ENCODE results near the gene TSKU.

TSKU gene

GRCh38 chr11:76844511-76844910 lies 61.4 kb downstream of the TSKU start:
- H3K27ac ChIP-seq (replicated peaks), result no peak overlapping the region
- DNase-seq (ENCODE audit: low read depth in 1 of 2, low spot score in 1 of 2), result no peak
- TF ChIP-seq SPI1 (IDR thresholded peaks at IDR 0.05; ENCODE audit: borderline replicate concordance, low read depth) (no peak), GABPA (IDR thresholded peaks at IDR 0.05; ENCODE audit: low read depth) (no peak), CTCF (IDR thresholded peaks at IDR 0.05; ENCODE audit: insufficient read depth, low read length) (no peak), POLR2AphosphoS5 (IDR thresholded peaks at IDR 0.05; ENCODE audit: low read depth) (no peak)
- TF ChIP-seq, protein P1, sequence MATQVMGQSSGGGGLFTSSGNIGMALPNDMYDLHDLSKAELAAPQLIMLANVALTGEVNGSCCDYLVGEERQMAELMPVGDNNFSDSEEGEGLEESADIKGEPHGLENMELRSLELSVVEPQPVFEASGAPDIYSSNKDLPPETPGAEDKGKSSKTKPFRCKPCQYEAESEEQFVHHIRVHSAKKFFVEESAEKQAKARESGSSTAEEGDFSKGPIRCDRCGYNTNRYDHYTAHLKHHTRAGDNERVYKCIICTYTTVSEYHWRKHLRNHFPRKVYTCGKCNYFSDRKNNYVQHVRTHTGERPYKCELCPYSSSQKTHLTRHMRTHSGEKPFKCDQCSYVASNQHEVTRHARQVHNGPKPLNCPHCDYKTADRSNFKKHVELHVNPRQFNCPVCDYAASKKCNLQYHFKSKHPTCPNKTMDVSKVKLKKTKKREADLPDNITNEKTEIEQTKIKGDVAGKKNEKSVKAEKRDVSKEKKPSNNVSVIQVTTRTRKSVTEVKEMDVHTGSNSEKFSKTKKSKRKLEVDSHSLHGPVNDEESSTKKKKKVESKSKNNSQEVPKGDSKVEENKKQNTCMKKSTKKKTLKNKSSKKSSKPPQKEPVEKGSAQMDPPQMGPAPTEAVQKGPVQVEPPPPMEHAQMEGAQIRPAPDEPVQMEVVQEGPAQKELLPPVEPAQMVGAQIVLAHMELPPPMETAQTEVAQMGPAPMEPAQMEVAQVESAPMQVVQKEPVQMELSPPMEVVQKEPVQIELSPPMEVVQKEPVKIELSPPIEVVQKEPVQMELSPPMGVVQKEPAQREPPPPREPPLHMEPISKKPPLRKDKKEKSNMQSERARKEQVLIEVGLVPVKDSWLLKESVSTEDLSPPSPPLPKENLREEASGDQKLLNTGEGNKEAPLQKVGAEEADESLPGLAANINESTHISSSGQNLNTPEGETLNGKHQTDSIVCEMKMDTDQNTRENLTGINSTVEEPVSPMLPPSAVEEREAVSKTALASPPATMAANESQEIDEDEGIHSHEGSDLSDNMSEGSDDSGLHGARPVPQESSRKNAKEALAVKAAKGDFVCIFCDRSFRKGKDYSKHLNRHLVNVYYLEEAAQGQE (IDR thresholded peaks at IDR 0.05; ENCODE audit: insufficient replicate concordance, low read depth), result no peak
- H3K4me3 ChIP-seq (replicated peaks; ENCODE audit: insufficient read depth, low read length), result no peak overlapping the region
- H3K27me3 ChIP-seq (ENCODE audit: insufficient read depth, poor library complexity, severe bottlenecking), result no peaks in the 10 kb centered on the region

GRCh38 chr11:76845069-76845468 lies 61.9 kb downstream of the TSKU start:
- no peak for DNase-seq (ENCODE audit: low read depth in 1 of 2, low spot score in 1 of 2)
- H3K4me3 ChIP-seq (replicated peaks; ENCODE audit: insufficient read depth, low read length), result no peak overlapping the region
- H3K27me3 ChIP-seq (ENCODE audit: insufficient read depth, poor library complexity, severe bottlenecking), result no peaks in the 10 kb centered on the region
- H3K27ac ChIP-seq (replicated peaks), result no peak overlapping the region
- TF ChIP-seq CTCF (IDR thresholded peaks at IDR 0.05; ENCODE audit: insufficient read depth, low read length) (no peak), POLR2AphosphoS5 (IDR thresholded peaks at IDR 0.05; ENCODE audit: low read depth) (no peak), SPI1 (IDR thresholded peaks at IDR 0.05; ENCODE audit: borderline replicate concordance, low read depth) (no peak), GABPA (IDR thresholded peaks at IDR 0.05; ENCODE audit: low read depth) (no peak)
- TF ChIP-seq, protein P1 (IDR thresholded peaks at IDR 0.05; ENCODE audit: insufficient replicate concordance, low read depth), result no peak

GRCh38 chr11:76846441-76846840 lies 63.3 kb downstream of the TSKU start:
- Histone ChIP-seq H3K4me3 (replicated peaks; ENCODE audit: insufficient read depth, low read length) (no peak overlapping the region), H3K27ac (replicated peaks) (no peak overlapping the region), H3K27me3 (ENCODE audit: insufficient read depth, poor library complexity, severe bottlenecking) (no peaks in the 10 kb centered on the region)
- TF ChIP-seq, protein P1 (IDR thresholded peaks at IDR 0.05; ENCODE audit: insufficient replicate concordance, low read depth), result no peak
- no peak for TF ChIP-seq GABPA (IDR thresholded peaks at IDR 0.05; ENCODE audit: low read depth)
- no peak for TF ChIP-seq SPI1 (IDR thresholded peaks at IDR 0.05; ENCODE audit: borderline replicate concordance, low read depth)
- TF ChIP-seq POLR2AphosphoS5 (IDR thresholded peaks at IDR 0.05; ENCODE audit: low read depth), result no peak
- no peak for TF ChIP-seq CTCF (IDR thresholded peaks at IDR 0.05; ENCODE audit: insufficient read depth, low read length)
- no peak for DNase-seq (ENCODE audit: low read depth in 1 of 2, low spot score in 1 of 2)
